ENCODE measurements around the gene AGPAT4. TPM values are rescaled to one million over a fixed set of nuclear protein-coding genes. Genes with fewer than 3 reads are reported as not detected.

The AGPAT4 gene
- total RNA-seq, 4 donors from 2014 or later, result 10.5 to 20.8 (median 12.6) TPM

DNA sequence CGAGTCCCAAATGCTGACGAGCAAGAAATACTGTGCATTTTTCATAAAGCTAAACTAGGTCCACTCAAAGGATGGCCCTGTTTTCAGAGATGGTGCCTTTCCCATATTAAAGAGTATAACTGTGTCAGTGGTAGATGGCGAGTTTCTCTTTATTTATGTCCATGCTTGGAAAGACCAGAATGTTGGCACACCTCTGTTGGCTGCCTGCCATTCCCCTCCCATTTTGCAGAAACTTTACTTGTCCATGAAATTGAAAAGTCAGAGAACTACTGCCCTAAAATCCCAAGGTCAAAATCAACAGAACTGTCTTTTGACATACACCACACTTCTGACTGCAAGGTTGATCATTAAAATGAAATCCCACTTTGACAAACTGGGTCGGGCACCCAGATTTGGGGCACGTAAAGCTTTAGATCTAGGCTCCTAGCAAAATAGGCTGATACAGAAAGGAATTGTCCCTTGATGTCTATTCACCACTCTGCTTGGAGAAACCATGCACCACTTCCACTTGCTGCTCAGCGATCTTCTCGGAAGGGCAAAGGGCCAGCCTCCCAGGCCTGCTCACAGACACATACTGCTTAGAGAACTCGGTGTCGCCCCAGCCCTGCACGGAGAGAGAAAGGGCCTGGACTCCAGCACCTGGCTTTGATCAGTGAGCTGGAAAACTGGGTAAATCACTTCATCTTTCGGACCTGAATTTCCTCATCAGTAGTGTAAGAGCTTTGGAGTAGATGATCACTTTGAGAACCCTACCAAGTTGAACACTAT, 130.0 kb downstream of the AGPAT4 start:
- no peaks in the 10 kb centered on the region for H3K9me3 ChIP-seq
- TF ChIP-seq, protein P1, sequence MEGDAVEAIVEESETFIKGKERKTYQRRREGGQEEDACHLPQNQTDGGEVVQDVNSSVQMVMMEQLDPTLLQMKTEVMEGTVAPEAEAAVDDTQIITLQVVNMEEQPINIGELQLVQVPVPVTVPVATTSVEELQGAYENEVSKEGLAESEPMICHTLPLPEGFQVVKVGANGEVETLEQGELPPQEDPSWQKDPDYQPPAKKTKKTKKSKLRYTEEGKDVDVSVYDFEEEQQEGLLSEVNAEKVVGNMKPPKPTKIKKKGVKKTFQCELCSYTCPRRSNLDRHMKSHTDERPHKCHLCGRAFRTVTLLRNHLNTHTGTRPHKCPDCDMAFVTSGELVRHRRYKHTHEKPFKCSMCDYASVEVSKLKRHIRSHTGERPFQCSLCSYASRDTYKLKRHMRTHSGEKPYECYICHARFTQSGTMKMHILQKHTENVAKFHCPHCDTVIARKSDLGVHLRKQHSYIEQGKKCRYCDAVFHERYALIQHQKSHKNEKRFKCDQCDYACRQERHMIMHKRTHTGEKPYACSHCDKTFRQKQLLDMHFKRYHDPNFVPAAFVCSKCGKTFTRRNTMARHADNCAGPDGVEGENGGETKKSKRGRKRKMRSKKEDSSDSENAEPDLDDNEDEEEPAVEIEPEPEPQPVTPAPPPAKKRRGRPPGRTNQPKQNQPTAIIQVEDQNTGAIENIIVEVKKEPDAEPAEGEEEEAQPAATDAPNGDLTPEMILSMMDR (IDR thresholded peaks at IDR 0.05), result no peak
- TF ChIP-seq EP300 (IDR thresholded peaks at IDR 0.05) (no peak), POLR2A (IDR thresholded peaks at IDR 0.05) (no peak)
- DNase-seq (ENCODE audit: low spot score in 2 of 2), result no peak
- no peak overlapping the region for H3K4me3 ChIP-seq
- H3K36me3 ChIP-seq, result peaks cover 0 to 75% (median 0%) of the 10 kb centered on the region in 3 donors
- WGBS, 2 donors, result 86 to 90% methylated on average over 11 of the region's 11 CpGs
- H3K27me3 ChIP-seq, result no peaks in the 10 kb centered on the region
- H3K27ac ChIP-seq, result no peak overlapping the region
- no peaks in the 10 kb centered on the region for H3K4me1 ChIP-seq

DNA sequence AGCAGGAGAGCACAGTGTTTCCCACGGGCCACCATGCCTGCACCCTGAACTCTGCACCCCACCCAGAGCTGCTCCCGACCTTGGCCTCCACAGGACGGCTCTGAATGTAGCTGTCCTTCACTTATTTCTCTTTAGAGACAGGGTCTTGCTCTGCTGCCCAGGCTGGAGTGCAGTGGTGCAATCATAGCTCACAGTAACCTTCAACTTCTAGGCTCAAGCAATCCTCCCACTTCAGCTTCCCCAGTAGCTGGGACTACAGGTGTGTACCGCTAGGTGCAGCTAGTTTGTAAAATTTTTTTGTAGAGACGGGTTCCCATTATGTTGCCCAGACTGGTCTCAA, 130.9 kb downstream of the AGPAT4 start:
- no peaks in the 10 kb centered on the region for H3K9me3 ChIP-seq
- DNase-seq (ENCODE audit: low spot score in 2 of 2), result no peak
- no peaks in the 10 kb centered on the region for H3K27me3 ChIP-seq
- WGBS, 2 donors, result 87 to 98% methylated on average over 5 of the region's 5 CpGs
- peaks cover 0 to 77% (median 0%) of the 10 kb centered on the region in 3 donors for H3K36me3 ChIP-seq
- TF ChIP-seq, protein P1 (IDR thresholded peaks at IDR 0.05), result no peak
- TF ChIP-seq POLR2A (IDR thresholded peaks at IDR 0.05) (no peak), EP300 (IDR thresholded peaks at IDR 0.05) (no peak)
- H3K4me3 ChIP-seq, result no peak overlapping the region
- no peaks in the 10 kb centered on the region for H3K4me1 ChIP-seq
- H3K27ac ChIP-seq, result no peak overlapping the region

DNA sequence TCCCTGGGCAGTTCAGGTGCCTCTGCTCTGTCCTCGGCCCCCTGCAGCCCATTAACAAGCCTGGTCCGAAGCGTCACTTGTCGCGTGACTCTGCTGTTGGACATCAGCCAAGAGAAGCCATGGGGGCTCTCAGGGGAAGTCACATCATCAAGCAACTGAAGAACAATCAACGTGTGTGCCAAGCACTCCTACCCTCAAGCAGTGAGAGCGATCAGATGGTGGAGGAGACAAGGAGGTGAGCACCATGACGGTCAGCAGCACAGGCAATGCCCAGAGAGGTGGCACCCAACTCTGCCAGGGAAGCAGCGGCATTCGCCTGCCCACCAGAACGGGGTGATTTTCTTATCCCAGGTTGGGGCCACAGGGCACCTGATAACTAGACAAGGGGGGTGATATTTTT, 132.7 kb downstream of the AGPAT4 start:
- H3K27ac ChIP-seq, result no peak overlapping the region
- H3K27me3 ChIP-seq, result no peaks in the 10 kb centered on the region
- DNase-seq (ENCODE audit: low spot score in 2 of 2), result no peak
- WGBS, 2 donors, result 63 to 72% methylated on average over 11 of the region's 11 CpGs
- no peaks in the 10 kb centered on the region for H3K9me3 ChIP-seq
- peaks cover 0 to 78% (median 0%) of the 10 kb centered on the region in 3 donors for H3K36me3 ChIP-seq
- H3K4me1 ChIP-seq, result no peaks in the 10 kb centered on the region
- H3K4me3 ChIP-seq, result no peak overlapping the region
- no peak for TF ChIP-seq EP300 (IDR thresholded peaks at IDR 0.05)
- TF ChIP-seq, protein P1 (IDR thresholded peaks at IDR 0.05), result no peak
- no peak for TF ChIP-seq POLR2A (IDR thresholded peaks at IDR 0.05)

DNA sequence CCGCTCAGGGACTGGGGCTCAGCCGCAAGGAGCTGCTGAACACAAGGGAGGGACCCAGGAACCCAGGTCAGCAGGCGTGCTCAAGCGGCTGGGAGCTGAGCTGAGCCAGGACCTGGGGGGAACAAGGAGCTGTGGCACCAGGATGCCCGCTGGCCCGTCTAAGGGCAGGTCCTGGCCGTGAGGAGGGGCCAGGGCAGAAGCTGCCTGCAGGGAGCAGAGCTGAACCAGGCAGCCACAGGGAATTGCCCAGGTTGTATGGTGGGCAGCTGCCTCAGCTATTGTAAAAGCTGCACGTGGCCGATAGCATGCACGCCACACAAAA, 133.3 kb downstream of the AGPAT4 start:
- H3K4me1 ChIP-seq, result no peaks in the 10 kb centered on the region
- no peaks in the 10 kb centered on the region for H3K27me3 ChIP-seq
- WGBS, 2 donors, result 90 to 93% methylated on average over 6 to 10 of the region's 10 CpGs
- no peak overlapping the region for H3K27ac ChIP-seq
- peaks cover 0 to 78% (median 0%) of the 10 kb centered on the region in 3 donors for H3K36me3 ChIP-seq
- no peak for DNase-seq (ENCODE audit: low spot score in 2 of 2)
- TF ChIP-seq, protein P1 (IDR thresholded peaks at IDR 0.05), result no peak
- no peak for TF ChIP-seq EP300 (IDR thresholded peaks at IDR 0.05)
- no peak overlapping the region for H3K4me3 ChIP-seq
- H3K9me3 ChIP-seq, result no peaks in the 10 kb centered on the region

DNA sequence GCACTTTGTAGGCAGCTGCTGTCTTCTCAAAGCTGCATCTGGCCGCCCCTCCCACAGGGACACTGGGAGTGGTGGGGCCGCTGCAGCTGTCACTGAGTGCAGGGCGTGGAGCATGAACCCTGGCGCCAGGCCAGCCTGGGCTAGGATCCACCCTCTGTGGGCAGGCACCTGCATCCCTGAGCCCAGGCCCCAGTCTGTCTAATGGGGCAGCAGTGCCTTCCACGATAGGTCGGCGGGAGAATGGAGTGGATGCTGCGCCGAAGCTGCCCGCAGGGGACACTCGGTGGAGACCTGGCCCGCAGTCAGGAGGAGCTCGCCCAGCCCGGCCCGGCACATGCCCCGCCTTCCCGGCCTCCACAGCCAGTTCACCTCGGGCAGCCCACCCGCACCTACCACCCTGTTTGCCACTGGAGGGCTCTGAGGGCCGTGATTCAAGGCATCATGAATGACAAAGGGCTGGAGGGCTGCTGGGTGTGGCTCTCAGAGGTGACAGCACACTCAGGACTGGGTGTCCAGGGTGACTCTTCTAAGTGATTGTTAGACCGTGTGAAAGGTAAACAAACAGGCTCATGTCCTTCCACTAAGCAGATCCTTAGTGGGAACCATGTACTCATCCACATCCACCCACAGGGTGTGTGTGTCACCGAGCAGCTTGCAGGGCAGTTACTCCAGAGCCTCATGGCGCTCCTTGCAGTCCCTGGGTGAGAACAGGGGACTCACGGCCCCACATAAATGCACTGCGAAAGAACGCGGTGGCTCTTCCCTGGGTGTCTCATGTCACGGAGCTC, 133.9 kb downstream of the AGPAT4 start:
- no peak overlapping the region for H3K4me3 ChIP-seq

More for the DNA sequence above, 133.9 kb downstream of the AGPAT4 start:
- no peaks in the 10 kb centered on the region for H3K9me3 ChIP-seq
- no peak overlapping the region for H3K27ac ChIP-seq
- H3K4me1 ChIP-seq, result no peaks in the 10 kb centered on the region
- H3K27me3 ChIP-seq, result no peaks in the 10 kb centered on the region
- no peak for DNase-seq (ENCODE audit: low spot score in 2 of 2)
- WGBS, 2 donors, result 40 to 78% methylated on average over 11 to 12 of the region's 28 CpGs
- TF ChIP-seq, protein P1 (IDR thresholded peaks at IDR 0.05), result peak in 2 of 5 experiments; percentile 48 to 67
- no peak for TF ChIP-seq POLR2A (IDR thresholded peaks at IDR 0.05)
- no peak for TF ChIP-seq EP300 (IDR thresholded peaks at IDR 0.05)
- H3K36me3 ChIP-seq, result peaks cover 0 to 78% (median 0%) of the 10 kb centered on the region in 3 donors
